ENCODE data around the gene MYBPHL.

DNA sequence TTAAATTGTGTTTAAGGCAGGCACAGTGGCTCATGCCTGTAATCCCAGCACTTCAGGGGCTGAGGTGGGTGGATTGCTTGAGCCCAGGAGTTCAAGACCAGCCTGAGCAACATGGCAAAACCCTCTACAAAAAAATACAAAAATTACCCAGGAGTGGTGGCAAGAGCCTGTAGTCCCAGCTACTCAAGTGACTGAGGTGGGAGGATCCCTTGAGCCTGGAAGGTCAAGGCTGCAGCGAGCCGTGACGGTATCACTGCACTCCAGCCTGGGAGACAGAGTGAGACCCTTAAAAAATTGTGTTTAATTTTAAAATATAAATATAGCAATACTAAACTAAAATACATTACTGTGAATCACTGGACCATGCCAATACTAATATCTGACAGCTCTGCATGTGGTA lies 48.1 kb upstream of the MYBPHL start:
- TF ChIP-seq CREB1 (CRISPR knock-in tag; IDR thresholded peaks at IDR 0.05; ENCODE audit: low read depth) (no peak), JUNB (IDR thresholded peaks at IDR 0.05; ENCODE audit: unreplicated experiment) (no peak), CTCF (conservative IDR thresholded peaks at IDR 0.05; ENCODE audit: low read depth in 2 of 2) (no peak), REST (IDR thresholded peaks at IDR 0.05; ENCODE audit: unreplicated experiment) (no peak), EZH2 (IDR thresholded peaks at IDR 0.05; ENCODE audit: low read depth, unreplicated experiment) (no peak), POLR2AphosphoS5 (IDR thresholded peaks at IDR 0.05; ENCODE audit: low read depth) (no peak), EZH2phosphoT487 (IDR thresholded peaks at IDR 0.05; ENCODE audit: unreplicated experiment) (no peak), NANOG (IDR thresholded peaks at IDR 0.05; ENCODE audit: borderline replicate concordance) (no peak), ZNF462 (CRISPR knock-in tag; IDR thresholded peaks at IDR 0.05) (no peak)
- TF ChIP-seq, protein P1, sequence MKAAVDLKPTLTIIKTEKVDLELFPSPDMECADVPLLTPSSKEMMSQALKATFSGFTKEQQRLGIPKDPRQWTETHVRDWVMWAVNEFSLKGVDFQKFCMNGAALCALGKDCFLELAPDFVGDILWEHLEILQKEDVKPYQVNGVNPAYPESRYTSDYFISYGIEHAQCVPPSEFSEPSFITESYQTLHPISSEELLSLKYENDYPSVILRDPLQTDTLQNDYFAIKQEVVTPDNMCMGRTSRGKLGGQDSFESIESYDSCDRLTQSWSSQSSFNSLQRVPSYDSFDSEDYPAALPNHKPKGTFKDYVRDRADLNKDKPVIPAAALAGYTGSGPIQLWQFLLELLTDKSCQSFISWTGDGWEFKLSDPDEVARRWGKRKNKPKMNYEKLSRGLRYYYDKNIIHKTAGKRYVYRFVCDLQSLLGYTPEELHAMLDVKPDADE (IDR thresholded peaks at IDR 0.05): no peak

Measured in GM23338 (cell line).